Measurements from ENCODE around the gene MTHFS.
"Not testable (repeated sequence)": the region's sequence is repeated elsewhere in the genome, so short reads cannot be mapped to it uniquely, and the experiment has no call there.

Gene MTHFS

DNA sequence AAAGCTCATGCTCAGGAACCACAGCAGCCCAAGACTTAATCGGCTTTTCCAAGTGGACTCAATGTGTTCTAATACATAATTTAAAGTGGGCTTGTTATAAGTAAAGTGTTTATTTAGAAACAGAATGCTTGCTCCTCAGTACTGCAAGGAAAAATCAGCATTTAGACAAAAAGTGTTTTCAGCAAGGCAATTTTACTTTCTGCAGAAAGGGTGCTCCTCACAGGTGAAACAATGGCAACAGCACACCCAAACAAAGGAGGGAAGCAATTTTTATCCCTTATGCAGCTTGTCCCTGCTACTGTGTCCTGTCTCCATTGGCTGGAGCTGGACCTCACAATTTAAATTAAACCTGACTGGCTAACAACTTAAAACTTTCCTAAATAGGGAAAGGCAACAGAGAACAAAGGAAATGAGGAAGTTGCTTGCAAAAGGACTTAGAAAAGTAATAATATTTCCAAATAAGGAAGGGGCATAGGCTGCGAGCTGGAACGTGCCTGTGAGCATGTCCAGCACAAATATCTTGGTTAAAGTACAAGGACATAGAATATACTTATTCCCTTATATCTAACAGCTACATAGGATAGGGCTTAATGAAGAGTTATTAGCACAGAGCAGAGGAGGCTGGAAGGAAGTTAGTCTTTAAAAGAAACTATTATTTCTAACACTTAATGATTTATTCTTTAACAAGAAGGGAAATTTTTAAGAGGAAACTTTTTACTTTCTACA is 19.1 kb upstream of the MTHFS start:
- DNase-seq (ENCODE audit: low read depth), result not testable (repeated sequence)

DNA sequence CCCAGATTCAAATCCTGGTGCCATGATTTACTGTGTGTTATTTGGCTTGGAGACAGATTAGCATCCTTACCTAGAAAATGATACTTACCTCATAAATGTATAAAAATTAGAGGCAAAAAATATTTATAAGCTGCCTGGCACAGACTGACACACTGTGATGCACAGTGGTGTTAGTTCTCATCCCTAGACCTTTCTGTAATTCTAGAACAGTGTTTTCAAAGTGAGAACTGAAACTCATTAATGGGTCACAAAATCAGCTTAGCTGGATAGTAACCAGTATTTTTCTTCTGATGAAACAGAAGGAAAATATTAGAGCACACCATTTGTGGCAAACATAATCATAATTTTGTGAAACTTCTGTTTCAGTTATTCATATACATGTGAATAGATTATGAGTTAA is 17.9 kb upstream of the MTHFS start:
- DNase-seq (ENCODE audit: low read depth), result no peak

DNA sequence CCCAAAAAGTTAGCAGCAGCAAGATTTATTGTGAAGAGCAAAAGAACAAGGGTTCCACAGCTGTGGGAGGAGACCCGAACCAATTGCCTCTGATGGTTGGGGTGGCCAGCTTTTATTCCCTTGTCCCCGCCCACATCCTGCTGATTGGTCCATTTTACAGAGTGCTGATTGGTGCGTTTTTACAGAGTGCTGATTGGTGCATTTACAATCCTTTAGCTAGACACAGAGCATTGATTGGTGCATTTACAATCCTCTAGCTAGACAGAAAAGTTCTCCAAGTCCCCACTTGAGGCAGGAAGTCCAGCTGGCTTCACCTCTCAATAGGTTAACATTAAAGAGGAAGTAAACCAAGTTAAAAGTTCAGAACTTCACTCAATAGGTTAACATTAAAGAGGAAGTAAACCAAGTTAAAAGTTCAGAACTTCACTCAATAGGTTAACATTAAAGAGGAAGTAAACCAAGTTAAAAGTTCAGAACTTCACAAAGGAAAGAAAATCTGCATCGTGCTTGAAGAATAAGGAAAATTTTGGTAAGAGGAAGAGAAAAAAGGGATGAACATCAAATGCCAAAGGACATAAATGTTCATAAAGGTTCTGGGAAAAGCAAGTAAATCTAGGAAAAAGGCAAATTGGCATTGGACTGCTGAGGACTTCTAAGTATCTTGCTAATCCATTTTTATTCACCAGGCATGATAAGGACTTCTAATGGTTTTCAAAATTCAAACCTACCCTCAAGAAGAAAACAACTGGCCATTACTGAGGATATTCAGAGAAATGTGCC is 12.9 kb upstream of the MTHFS start:
- DNase-seq (ENCODE audit: low read depth), result not testable (repeated sequence)

DNA sequence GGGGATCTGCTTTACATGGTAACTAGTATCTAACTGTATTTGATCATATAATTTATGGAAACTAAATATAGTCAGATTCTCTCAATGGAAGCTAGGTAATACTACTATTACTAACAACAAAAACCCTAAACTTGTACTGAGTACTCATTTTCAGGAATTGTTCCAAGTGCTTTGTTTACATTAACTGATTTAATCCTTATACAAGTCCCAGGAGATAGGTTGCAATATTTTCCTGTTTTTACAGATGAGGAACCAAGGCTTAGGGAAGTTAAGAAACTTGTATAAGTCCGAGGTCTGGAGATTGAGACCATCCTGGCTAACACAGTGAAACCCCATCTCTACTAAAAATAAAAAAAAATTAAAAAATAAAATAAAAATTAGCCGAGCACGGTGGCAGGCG is 7.5 kb upstream of the MTHFS start:
- no peak for DNase-seq (ENCODE audit: low read depth)

DNA sequence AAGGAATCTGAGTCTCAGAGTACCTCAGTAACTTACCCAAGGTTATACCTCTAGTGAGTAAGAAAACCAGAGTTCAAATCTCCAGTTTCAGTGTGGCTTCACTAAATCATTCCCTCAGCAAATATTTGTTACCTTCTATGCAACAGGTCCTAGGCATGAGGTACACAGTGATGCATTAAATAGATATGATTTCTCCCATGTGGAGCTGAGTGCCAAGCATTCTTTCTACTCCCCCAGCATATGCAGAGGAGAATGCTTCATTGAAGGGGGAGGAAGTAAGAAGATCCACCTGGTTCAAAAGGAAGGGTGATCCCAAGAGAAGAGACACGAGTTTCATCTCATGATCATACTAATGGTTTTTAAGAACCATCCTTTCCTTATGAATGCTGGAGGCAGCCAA is 6.8 kb upstream of the MTHFS start:
- DNase-seq (ENCODE audit: low read depth), result no peak

DNA sequence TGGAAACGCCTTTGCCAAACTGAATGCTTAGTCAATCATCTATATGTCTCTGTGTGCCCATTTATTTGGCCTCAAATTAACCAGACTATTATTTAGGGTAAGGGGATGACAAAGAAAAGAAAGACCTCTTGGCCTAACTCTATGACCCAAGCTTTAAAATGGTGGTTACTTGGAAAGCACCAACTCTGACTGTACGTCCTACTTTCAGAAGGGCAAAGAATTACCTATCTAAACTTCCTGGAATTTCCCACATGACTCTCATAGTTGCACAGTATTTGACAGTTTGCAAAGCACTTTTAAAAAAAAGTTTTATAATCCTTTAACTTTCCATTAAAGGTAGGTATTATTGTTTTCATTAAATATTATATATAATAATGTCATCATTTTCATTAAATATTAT is 6.3 kb upstream of the MTHFS start:
- DNase-seq (ENCODE audit: low read depth), result no peak

DNA sequence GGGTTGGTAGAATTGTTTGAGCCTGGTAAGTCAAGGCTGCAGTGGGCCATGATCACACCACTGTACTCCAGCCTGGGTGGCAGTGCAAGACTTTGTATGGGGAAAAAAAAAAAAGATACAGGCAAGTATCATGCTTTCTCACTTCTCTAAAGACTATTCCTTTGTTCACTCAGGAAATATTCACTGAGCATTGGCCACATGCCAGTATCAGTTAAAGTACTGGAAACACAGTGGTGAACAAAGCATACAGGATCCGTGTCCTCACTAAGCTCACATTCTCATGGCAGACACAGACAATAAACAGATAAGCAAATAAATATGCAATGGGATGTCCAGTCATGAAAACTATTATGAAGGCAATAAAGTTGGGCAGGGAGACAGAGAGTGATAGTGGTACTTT is 5.1 kb upstream of the MTHFS start:
- DNase-seq (ENCODE audit: low read depth), result no peak

DNA sequence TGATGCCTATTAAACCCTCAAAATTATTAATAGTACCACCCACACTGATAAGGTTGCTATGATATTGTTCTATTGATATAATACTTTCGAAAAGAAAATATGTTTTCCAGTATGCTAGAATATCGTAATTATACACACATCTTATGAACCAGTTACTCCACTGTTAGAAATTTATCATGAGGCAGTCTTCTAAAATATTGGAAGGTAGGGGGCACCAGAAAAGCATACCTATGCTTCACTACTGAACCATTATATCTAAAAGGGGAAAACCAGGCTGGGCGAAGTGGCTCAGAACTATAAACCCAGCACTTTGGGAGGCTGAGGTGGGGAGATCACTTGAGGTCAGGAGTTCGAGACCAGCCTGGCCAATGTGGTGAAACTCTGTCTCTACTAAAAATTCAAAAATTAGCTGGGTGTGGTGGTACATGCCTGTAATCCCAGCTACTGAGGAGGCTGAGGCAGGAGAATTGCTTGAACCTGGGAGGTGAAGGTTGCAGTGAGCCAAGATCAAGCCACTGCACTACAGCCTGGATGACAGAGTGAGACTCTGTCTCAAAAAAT is 4.1 kb upstream of the MTHFS start:
- not testable (repeated sequence) for DNase-seq (ENCODE audit: low read depth)

DNA sequence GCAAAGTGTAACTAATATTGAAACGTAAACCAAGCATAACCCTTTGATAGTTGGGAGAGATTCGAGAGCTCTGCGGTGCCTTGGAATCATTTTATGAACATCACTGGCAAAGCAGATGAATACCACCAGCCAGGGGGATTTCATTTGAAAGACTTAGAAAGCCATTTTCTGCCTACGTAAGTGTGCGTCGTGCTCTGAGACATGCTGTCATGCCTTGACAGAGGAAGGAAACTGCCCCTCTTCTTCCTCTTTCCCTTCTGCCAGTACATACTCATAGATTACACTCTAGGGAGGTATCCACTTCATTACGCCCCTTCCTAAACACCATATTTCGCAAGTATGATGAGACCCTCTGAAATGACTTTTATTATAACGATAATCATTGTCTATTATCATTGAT is 3.3 kb upstream of the MTHFS start:
- no peak for DNase-seq (ENCODE audit: low read depth)

DNA sequence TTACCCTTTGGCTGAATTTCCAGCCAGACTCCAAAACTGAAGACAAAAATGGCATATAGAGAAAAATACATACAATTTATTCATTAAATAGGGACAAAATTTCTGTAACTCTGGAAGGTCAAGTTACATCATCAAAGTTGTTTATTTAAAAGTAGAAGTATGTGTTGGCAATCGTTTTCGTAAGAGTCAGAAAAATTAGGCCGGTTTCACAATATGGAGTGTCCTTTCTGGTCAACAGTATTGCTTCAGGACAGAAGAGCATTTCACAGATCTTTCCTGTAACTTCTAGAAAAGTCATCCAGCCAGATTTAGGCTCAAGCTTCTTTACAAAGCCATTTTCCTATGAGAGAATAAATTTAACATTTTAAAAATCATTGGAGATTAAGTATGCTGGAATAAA is 2.0 kb upstream of the MTHFS start:
- not testable (repeated sequence) for DNase-seq (ENCODE audit: low read depth)

DNA sequence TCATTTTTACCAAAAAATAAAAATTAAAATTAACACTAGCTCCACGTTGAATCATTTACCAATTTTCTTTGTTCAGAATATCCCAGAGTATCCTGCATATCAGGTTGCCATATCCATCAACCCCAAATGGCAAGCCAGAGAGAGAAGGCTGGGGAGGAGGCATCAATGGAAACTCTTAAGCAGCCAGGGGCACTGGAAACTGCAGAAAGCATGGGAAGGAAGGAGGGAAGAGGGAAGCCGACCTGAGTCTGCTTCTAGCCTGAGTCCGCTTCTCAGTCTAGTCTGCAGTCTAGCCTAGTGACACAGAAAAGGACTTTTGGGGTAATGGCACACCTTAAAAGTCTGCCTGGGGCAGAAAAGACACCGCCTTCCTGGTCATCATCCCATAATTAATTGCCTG is 1.6 kb upstream of the MTHFS start:
- no peak for DNase-seq (ENCODE audit: low read depth)

DNA sequence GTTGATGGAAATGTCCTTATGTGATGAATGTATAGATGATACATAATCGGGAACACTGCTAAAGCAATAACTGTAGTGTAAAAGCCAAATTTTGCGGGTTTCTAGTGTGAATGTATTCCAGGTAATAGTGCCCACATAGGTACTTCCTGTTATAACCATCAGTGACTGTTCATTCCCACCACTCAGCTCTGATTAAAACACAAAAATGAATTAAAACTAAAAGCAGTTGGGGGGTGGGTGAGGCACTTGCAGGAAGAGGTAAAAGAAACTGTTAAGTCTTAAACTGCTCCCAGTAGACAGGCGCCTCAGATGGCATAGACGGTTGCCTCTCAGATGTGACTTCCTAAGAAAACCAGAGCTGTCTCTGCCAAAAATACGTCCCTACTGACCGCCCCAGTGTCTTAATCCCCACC is 893 bp upstream of the MTHFS start:
- DNase-seq (ENCODE audit: low read depth), result no peak

DNA sequence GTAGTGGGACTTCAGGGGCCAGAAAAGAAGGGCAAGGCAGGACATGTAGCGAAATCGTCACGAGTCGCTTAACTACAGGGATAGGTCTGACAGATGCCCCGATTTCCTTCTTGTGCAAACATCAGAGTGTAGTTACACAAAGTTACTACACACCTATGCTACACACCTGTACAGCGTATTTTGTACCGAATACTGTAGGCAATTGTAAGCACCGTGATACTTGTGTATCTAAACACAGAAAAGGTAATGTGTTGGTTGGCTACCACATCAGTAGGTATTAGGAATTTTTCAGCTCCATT is 515 bp upstream of the MTHFS start:
- no peak for DNase-seq (ENCODE audit: low read depth)

DNA sequence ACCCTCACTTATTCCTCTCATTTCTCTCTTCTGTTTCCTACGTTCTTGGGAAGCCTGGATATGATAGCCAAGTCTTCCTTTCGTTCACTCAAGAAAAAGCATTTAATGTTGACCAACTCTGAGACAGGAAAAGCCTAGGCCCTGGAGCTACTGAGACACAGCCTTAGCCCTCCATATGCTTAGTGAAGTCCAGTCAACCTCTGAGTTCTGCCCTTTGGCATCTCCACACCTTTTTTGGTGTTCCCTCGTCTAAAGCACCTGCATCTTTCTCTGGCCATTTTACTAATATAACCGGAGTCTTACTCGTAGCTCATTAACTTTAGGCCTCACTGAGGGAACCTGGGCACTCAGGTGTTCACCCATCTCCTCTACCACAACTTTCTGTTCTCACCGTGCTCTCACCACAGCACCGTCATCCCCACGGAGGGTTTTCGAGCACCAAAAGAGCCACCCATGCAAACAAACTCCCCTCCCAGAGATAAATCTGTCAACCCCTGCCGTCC is 632 bp downstream of the MTHFS start:
- no peak for DNase-seq (ENCODE audit: low read depth)

DNA sequence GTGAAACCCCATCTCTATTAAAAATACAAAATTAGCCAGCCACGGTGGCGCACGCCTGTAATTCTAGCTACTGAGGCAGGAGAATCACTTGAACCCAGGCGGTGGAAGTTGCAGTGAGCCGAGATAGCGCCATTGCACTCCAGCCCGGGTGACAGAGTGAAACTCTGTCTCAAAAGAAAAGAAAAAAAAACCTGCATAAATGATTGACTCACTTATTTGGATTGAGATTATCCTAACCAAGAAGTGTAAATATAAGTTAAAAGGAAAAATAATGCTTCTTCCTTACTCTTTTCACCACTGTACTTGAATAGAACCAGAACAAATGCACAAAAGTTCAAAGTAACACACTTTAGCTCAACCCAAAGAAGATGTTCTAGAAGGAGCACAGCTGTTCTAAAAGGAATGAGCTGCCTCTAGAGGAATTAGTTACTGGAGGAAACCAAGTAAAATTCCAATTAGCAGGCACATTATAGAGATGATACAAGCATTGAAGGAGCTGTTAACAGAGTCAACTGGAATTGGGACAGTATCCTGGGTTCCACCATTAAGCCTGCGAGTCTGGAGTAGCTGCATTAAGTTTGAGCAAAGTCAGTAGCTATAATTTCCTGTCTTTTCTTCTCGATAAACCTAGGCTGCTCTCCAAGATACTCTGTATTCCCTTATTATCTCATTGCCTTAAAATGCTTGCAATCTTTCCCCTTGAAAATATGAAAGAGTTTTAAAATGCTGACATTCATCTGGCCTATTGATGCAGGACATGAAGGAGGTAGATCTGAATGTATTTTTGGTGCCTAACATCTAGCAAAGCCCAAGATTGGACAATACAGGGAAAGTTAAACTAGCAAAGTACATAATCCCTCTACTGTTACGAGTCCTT is 9.5 kb downstream of the MTHFS start:
- no peak for DNase-seq (ENCODE audit: low read depth)

DNA sequence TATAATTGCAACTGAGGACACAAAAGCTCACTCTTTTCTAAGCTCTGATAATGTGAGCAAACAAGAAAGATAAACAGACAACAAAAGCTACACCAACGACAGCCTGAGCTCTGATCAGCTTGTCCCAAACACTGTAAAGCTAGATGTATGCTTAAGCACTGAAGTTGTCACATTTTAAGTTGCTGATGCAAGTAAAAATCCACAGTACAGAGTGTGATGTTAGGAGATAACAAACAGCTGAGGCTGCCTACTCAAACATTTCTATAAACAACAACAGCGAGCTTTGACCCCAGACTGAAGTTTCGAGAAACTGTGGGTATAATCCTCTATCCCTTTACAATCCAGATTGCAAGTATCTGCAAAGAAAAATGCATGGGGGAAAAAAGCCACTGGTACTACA is 10.7 kb downstream of the MTHFS start:
- no peak for DNase-seq (ENCODE audit: low read depth)

DNA sequence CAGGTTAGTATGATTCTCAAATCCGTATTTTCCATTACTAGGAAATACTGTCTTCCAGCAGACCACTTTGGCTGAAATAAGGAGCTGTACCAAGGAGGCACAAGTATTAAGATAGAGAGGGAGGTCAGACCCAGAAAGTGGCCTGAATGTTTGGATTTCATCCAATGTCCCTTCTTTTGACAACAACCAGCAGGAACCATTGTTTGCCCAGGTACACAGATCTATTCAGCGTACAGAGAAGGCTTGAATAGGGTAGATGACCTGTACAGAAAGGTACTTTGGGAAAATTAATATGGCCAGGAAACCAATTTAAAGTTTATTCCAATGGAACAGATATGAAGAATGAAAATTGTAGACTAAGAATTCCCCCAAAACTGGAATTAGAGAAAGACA is 12.6 kb downstream of the MTHFS start:
- no peak for DNase-seq (ENCODE audit: low read depth)

DNA sequence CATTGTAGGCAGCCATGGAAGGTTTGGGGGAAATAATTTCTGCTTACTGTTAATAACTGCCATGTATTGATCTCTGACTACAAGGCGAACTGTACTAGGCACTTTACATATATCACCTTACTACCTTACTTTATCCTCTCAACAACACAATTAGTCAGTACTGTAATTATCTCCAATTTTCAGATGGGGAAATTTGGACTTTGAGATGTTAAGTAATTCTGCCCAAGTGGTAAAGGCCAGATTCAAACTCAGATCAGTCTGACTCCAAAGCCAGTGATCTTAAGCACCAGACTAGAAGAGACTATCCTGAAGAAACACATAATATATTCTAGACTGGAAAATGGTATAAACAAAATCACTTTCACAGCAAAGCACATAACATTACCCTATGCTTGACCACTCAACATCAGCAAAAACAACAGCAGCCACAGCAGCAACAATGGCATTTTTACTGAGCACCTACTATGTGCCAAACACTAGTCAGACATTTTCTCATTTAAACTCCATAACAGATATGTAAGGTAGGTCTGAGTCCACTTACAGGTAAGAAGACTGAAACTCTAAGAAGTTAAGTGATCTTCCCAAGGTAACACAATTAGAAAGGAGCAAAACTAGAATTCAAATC is 13.1 kb downstream of the MTHFS start:
- no peak for DNase-seq (ENCODE audit: low read depth)

DNA sequence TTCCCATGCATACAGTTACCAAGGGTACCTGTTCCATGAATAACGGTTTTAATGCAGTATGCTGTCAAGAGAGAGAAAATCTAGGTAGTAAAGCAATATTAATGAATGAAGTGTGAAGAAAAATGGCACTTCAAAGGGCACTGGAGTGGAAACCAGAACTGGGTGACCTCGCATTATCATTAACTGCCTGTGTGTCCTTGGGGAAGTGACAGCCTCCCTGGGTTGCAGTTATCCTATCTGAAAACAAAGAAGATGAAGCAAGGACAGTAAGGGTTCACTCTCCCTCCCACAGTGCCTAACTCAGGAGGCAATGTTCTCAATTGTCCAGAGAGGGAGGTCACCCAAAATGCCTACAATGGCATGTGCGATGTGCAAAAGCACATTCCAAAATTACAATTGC is 15.1 kb downstream of the MTHFS start:
- DNase-seq (ENCODE audit: low read depth), result no peak

DNA sequence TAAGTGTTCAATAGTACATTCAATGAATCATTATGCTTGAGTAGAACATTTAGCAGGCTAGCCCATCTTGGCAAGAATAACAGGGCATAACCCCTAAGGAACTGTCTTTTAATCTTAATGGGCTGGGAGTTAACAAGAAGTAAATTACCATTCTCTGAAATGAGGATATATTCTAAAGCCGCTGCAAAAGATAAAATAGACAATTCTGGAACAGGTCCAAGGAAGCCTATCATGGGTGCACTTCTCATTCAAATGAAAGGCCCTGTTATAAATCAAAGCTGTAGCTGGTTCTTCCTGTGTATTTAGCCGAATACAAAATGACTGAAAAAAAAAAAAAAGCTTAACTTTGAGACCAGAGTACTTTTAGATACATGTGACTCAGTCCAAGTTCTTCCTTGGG is 15.6 kb downstream of the MTHFS start:
- DNase-seq (ENCODE audit: low read depth), result no peak

DNA sequence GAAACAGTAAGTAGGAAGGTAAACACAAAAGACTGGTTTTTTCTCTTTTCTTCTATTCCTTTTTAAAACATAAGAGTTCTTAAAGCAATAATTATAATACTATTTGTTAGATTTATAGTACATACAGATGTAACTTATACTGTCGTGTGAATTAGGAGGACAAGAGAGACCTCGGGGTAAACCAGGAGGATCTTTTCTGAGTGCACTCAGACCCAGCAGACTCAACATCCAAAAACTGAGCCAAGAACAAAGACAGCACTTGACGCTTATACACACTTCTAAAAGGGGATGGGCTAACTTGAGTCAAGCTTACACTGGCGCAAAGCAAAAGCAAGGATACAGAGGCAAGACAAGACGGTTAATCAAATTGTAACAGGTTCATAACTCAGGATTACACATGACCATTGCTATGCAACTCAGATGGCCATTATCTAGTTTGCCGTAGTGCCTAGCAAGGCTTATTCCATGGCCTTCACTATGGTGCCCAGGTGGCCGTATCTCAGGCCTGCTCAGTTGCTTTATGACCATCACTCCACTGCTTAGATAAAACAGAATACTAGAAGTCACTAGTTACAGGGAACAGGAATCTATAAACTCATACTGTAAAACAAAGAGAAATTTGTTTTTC is 18.6 kb downstream of the MTHFS start:
- no peak for DNase-seq (ENCODE audit: low read depth)

DNA sequence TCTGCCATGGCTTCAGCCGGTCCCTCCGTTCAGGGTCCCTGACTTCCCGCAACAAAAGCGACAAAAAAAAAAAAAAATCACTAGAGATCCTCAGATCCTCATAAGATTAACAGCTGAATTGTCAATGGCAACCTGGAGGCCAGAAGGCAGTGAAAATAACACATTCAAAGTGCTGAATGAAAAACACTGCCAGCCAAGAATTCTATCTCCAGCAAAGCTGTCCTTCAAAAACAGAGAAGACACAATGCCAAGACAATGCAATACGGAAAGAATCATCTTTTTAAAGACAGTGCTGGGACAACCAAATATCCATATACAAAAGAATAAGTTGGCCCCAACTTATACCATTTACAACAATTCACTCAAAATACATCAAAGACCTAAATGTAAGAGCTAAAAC is 21.6 kb downstream of the MTHFS start:
- DNase-seq (ENCODE audit: low read depth), result no peak
